Upper lobe of left lung (tissue), 4 donors: ENCODE measurements around the gene SP6.

Experiments
- EP300 ChIP-seq, 4 donors: sonication (generic); formaldehyde crosslinking; IDR thresholded peaks; one replicate each; pipeline ENCODE4 v1.5.1; 2017; ENCODE audit warnings: antibody characterized with exemption in 4 of 4, control low read depth in 2 of 4
- POLR2A ChIP-seq, 4 donors: fragments of 450-650 bp; IDR thresholded peaks; one replicate each; pipeline ENCODE4 v1.5.1; 2016 to 2017; ENCODE audit warnings: antibody characterized with exemption in 4 of 4, mild to moderate bottlenecking in 2 of 4
- POLR2AphosphoS5 ChIP-seq, 2 donors: sonication (generic); formaldehyde crosslinking; IDR thresholded peaks; one replicate each; pipeline ENCODE4 v1.5.1; 2017; ENCODE audit warnings: antibody characterized with exemption in 2 of 2
- TF ChIP-seq, protein P1 (sequence below), 6 experiments: fragments of 450-650 bp in 4 of 6; fragments of 200-600 bp in 2 of 6; sonication (generic) in 2 of 6; IDR thresholded peaks; one replicate each; pipeline ENCODE4 v1.5.1; 2016 to 2019; ENCODE audit warnings: antibody characterized with exemption in 6 of 6

DNA sequence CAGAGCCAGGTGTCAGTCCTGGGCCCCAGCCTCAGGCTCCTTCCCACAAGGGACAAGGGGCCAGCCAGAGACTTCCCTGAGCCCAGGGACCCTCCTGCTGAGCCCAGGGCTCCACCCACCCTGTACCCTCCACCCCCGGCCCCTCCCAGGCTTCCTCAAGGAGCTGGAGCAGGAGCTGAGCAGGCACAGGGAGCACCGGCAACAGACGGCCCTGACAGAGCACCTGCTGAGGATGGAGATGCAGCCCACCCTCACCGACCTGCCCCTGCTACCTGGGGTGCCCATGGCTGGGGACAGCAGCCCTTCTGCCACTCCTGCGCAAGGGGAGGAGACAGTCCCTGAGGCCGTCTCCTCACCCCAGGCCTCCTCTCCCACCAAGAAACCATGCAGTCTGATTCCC lies 14.4 kb downstream of the SP6 start:
- TF ChIP-seq POLR2A (IDR thresholded peaks at IDR 0.05): no peak
- TF ChIP-seq, protein P1, sequence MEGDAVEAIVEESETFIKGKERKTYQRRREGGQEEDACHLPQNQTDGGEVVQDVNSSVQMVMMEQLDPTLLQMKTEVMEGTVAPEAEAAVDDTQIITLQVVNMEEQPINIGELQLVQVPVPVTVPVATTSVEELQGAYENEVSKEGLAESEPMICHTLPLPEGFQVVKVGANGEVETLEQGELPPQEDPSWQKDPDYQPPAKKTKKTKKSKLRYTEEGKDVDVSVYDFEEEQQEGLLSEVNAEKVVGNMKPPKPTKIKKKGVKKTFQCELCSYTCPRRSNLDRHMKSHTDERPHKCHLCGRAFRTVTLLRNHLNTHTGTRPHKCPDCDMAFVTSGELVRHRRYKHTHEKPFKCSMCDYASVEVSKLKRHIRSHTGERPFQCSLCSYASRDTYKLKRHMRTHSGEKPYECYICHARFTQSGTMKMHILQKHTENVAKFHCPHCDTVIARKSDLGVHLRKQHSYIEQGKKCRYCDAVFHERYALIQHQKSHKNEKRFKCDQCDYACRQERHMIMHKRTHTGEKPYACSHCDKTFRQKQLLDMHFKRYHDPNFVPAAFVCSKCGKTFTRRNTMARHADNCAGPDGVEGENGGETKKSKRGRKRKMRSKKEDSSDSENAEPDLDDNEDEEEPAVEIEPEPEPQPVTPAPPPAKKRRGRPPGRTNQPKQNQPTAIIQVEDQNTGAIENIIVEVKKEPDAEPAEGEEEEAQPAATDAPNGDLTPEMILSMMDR (IDR thresholded peaks at IDR 0.05): no peak
- TF ChIP-seq POLR2AphosphoS5 (IDR thresholded peaks at IDR 0.05): no peak
- TF ChIP-seq EP300 (IDR thresholded peaks at IDR 0.05): no peak
